GM12873 (cell line): ENCODE results near the gene MRPL16.

ENCODE experiments used
- TF ChIP-seq, protein P1 (sequence below): IDR thresholded peaks from 2 replicates; pipeline ENCODE4 v1.5.1; 2012; ENCODE audit warnings: low read depth, mild to moderate bottlenecking, moderate library complexity, low read length, control low read depth; ENCODE audit not compliant: insufficient read depth; ENCODE audit errors: missing control alignments

Gene MRPL16

GRCh38 chr11:59815754-59816153 is 5.2 kb upstream of the MRPL16 start:
- TF ChIP-seq, protein P1, sequence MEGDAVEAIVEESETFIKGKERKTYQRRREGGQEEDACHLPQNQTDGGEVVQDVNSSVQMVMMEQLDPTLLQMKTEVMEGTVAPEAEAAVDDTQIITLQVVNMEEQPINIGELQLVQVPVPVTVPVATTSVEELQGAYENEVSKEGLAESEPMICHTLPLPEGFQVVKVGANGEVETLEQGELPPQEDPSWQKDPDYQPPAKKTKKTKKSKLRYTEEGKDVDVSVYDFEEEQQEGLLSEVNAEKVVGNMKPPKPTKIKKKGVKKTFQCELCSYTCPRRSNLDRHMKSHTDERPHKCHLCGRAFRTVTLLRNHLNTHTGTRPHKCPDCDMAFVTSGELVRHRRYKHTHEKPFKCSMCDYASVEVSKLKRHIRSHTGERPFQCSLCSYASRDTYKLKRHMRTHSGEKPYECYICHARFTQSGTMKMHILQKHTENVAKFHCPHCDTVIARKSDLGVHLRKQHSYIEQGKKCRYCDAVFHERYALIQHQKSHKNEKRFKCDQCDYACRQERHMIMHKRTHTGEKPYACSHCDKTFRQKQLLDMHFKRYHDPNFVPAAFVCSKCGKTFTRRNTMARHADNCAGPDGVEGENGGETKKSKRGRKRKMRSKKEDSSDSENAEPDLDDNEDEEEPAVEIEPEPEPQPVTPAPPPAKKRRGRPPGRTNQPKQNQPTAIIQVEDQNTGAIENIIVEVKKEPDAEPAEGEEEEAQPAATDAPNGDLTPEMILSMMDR = no peak

- TF ChIP-seq, protein P1 = no peak
These were observed 3.4 kb upstream of the MRPL16 start for GRCh38 chr11:59814021-59814420.

- TF ChIP-seq, protein P1 = no peak
These were observed 2.8 kb upstream of the MRPL16 start for GRCh38 chr11:59813364-59813763.

- TF ChIP-seq, protein P1 = no peak
These were observed 1.6 kb upstream of the MRPL16 start for GRCh38 chr11:59812220-59812619.

DNA sequence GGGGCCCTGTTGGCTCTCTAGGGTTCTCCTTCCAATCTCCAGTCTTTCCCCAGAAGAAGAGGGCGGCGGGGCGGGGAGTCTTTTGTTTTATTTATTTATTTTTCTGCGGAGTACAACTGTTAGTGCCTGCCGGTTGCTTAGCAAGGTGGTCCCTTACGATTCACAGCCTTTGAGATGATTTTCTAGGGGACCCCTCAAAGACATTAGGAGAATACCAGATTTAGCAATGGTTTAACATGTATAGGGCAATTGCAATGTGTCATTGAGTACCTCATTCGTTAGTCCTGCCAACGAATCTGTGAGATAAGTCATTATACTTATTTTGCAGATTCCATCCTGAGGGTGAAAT is 307 bp upstream of the MRPL16 start:
- TF ChIP-seq, protein P1 = no peak

DNA sequence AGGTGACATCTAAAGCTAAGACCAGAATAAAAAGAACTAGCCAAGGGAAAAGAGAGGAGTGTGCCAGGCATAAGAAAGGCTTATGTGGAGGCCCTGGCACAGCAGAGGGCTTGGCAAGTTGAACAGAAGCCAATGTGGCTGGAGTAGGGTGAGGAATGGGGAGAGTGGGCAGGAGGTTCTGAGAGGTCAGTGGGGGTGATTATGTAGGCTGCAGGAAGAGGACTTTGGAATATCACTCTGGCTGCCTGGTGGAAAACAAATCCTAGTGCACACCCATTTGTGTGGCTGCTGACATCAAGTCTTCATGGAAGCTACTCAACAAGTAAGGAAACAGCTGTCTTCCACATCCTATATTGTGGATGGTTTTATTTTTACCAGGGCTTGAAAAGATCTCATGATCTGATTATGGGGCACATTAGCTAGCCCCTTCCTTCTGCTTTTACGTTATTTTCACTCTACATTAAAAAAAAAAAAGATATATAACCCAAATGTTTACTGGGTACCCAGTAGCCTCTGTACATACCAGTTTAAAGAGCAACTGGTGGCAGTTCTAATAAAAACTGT is 3.4 kb downstream of the MRPL16 start:
- TF ChIP-seq, protein P1 = no peak

DNA sequence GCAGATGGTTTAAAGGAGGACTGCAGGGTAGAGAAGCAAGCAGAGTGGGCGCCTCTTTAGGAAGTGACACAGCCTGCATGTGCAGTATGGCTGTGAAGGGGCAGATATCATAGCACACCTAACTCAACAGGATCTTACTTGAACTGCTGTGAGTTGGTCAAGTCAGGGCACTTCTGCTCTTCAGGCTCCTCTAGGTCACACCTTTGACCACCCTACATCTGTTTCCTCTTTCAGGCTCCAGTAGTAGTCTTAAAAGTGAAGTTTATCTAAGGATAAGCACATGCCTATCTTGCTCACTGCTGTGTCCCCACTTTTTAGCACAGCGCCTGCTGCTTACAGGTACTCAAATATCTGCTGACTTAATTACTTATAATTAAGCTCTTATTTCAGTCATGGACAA is 6.5 kb downstream of the MRPL16 start:
- TF ChIP-seq, protein P1 = no peak
